Measurements from ENCODE around the gene ZNF804A. TPM values are rescaled to one million over a fixed set of nuclear protein-coding genes. Genes with fewer than 3 reads are reported as not detected.

The ZNF804A gene
- total and polyA plus RNA-seq, 5 donors from 2014 or later = not detected

- peaks cover 0 to 6% (median 3%) of the 10 kb centered on the region in 7 donors for H3K9me3 Mint-ChIP-seq
- ATAC-seq (ENCODE audit: low read depth in 2 of 2) (no peak), DNase-seq (no peak)
- Histone ChIP-seq H3K4me3 (ENCODE audit: low read depth, low read length) (no peak overlapping the region), H3K9me3 (ENCODE audit: control insufficient read depth in 2 of 2, low read length in 2 of 2) (no peaks in the 10 kb centered on the region), H3K4me1 (ENCODE audit: control insufficient read depth, insufficient read depth, low read length, poor library complexity, severe bottlenecking) (no peaks in the 10 kb centered on the region), H3K36me3 (ENCODE audit: control insufficient read depth, insufficient read depth, low read length) (no peaks in the 10 kb centered on the region), H3K27ac (ENCODE audit: insufficient read depth, low read length, poor library complexity, severe bottlenecking) (no peak overlapping the region), H3K27me3 (ENCODE audit: control insufficient read depth, insufficient read depth, low read length) (no peaks in the 10 kb centered on the region)
- H3K4me1 Mint-ChIP-seq = no peaks in the 10 kb centered on the region
- no peak overlapping the region for H3K27ac Mint-ChIP-seq
- H3K27me3 Mint-ChIP-seq = no peaks in the 10 kb centered on the region
- H3K36me3 Mint-ChIP-seq = no peaks in the 10 kb centered on the region
- H3K4me3 Mint-ChIP-seq = no peak overlapping the region
These were observed 85.6 kb downstream of the ZNF804A start for GRCh38 chr2:184683911-184684310.

- Mint-ChIP-seq H3K9me3 (peaks cover 0 to 6% (median 2%) of the 10 kb centered on the region in 7 donors), H3K27me3 (no peaks in the 10 kb centered on the region)
- ATAC-seq (ENCODE audit: low read depth in 2 of 2) = no peak
These were observed 87.9 kb downstream of the ZNF804A start for GRCh38 chr2:184685999-184686841.

GRCh38 chr2:184689638-184690037, 91.3 kb downstream of the ZNF804A start:
- Mint-ChIP-seq H3K4me1 (no peaks in the 10 kb centered on the region), H3K27ac (no peak overlapping the region), H3K36me3 (no peaks in the 10 kb centered on the region), H3K9me3 (peaks cover 0 to 5% (median 2%) of the 10 kb centered on the region in 7 donors), H3K4me3 (no peak overlapping the region), H3K27me3 (no peaks in the 10 kb centered on the region)
- DNase-seq = no peak
- no peaks in the 10 kb centered on the region for H3K36me3 ChIP-seq (ENCODE audit: control insufficient read depth, insufficient read depth, low read length)
- no peak overlapping the region for H3K27ac ChIP-seq (ENCODE audit: insufficient read depth, low read length, poor library complexity, severe bottlenecking)
- ATAC-seq (ENCODE audit: low read depth in 2 of 2) = no peak
- H3K4me1 ChIP-seq (ENCODE audit: control insufficient read depth, insufficient read depth, low read length, poor library complexity, severe bottlenecking) = no peaks in the 10 kb centered on the region
- H3K27me3 ChIP-seq (ENCODE audit: control insufficient read depth, insufficient read depth, low read length) = no peaks in the 10 kb centered on the region
- H3K4me3 ChIP-seq (ENCODE audit: low read depth, low read length) = no peak overlapping the region
- peaks cover 0 to 2% of the 10 kb centered on the region in 2 experiments for H3K9me3 ChIP-seq (ENCODE audit: control insufficient read depth in 2 of 2, low read length in 2 of 2)

More at GRCh38 chr2:184685999-184686841, 87.9 kb downstream of the ZNF804A start:
- Histone ChIP-seq H3K4me1 (ENCODE audit: control insufficient read depth, insufficient read depth, low read length, poor library complexity, severe bottlenecking) (no peaks in the 10 kb centered on the region), H3K27ac (ENCODE audit: insufficient read depth, low read length, poor library complexity, severe bottlenecking) (no peak overlapping the region), H3K4me3 (ENCODE audit: low read depth, low read length) (no peak overlapping the region), H3K27me3 (ENCODE audit: control insufficient read depth, insufficient read depth, low read length) (no peaks in the 10 kb centered on the region), H3K36me3 (ENCODE audit: control insufficient read depth, insufficient read depth, low read length) (no peaks in the 10 kb centered on the region), H3K9me3 (ENCODE audit: control insufficient read depth in 2 of 2, low read length in 2 of 2) (peaks cover 0 to 2% of the 10 kb centered on the region in 2 experiments)
- H3K4me1 Mint-ChIP-seq = no peaks in the 10 kb centered on the region
- no peak for DNase-seq
- no peak overlapping the region for H3K4me3 Mint-ChIP-seq
- no peak overlapping the region for H3K27ac Mint-ChIP-seq
- no peaks in the 10 kb centered on the region for H3K36me3 Mint-ChIP-seq

DNA sequence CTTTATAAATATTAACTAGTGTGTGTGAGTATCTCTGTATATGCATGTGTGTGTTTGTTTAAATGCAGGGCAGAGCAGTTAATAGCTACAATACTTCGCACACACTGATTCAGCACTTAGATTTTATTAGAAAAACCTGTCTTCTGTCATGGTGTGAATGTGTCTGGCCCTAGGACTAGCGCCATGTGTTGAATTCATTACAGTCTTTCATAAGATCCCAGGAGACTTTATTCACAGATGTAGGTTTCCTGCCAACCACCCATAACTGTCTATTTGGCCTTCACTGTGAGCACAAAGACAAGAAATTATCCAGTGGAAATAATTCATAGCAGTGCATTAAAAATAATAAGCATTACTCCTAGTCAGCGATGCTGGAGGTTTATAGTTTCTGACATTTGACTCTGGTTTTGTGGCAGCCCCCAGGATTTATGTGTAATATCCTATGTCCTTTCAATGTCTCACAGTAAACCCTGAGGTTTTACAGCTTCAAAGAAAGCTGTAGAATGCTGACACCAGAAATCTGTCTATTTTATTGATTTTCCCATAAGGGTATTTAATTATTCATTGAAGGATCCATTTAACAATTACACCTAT, 93.9 kb downstream of the ZNF804A start:
- no peaks in the 10 kb centered on the region for H3K36me3 ChIP-seq (ENCODE audit: control insufficient read depth, insufficient read depth, low read length)
- H3K9me3 Mint-ChIP-seq = peaks cover 0 to 3% (median 0%) of the 10 kb centered on the region in 7 donors
- no peaks in the 10 kb centered on the region for H3K27me3 ChIP-seq (ENCODE audit: control insufficient read depth, insufficient read depth, low read length)
- no peak for DNase-seq
- no peak for ATAC-seq (ENCODE audit: low read depth in 2 of 2)
- peaks cover 0 to 2% of the 10 kb centered on the region in 2 experiments for H3K9me3 ChIP-seq (ENCODE audit: control insufficient read depth in 2 of 2, low read length in 2 of 2)
- H3K4me3 ChIP-seq (ENCODE audit: low read depth, low read length) = no peak overlapping the region
- H3K4me3 Mint-ChIP-seq = no peak overlapping the region
- H3K4me1 ChIP-seq (ENCODE audit: control insufficient read depth, insufficient read depth, low read length, poor library complexity, severe bottlenecking) = no peaks in the 10 kb centered on the region
- no peaks in the 10 kb centered on the region for H3K4me1 Mint-ChIP-seq
- no peak overlapping the region for H3K27ac Mint-ChIP-seq
- no peaks in the 10 kb centered on the region for H3K36me3 Mint-ChIP-seq
- no peaks in the 10 kb centered on the region for H3K27me3 Mint-ChIP-seq
- no peak overlapping the region for H3K27ac ChIP-seq (ENCODE audit: insufficient read depth, low read length, poor library complexity, severe bottlenecking)

DNA sequence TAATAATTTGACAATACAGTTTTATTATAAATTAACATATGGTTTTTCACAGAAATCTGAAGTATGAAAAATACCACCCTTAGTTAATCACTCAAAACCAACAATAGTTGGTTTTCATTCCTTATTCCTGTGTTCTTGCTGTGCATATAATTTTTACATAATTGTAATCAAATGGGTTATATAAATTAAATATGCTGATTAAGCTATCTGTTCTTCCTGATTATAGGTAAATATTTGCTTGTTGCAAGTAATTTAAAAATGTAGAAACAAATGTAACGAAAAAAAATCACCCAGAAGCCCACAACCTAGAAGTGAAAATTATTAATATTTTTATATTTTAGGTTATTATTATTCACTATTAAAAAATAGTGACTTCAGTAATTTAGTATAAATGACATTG, 98.3 kb downstream of the ZNF804A start:
- Histone ChIP-seq H3K4me1 (ENCODE audit: control insufficient read depth, insufficient read depth, low read length, poor library complexity, severe bottlenecking) (no peaks in the 10 kb centered on the region), H3K27me3 (ENCODE audit: control insufficient read depth, insufficient read depth, low read length) (no peaks in the 10 kb centered on the region), H3K9me3 (ENCODE audit: control insufficient read depth in 2 of 2, low read length in 2 of 2) (no peaks in the 10 kb centered on the region), H3K36me3 (ENCODE audit: control insufficient read depth, insufficient read depth, low read length) (no peaks in the 10 kb centered on the region), H3K27ac (ENCODE audit: insufficient read depth, low read length, poor library complexity, severe bottlenecking) (no peak overlapping the region), H3K4me3 (ENCODE audit: low read depth, low read length) (no peak overlapping the region)
- Mint-ChIP-seq H3K4me3 (no peak overlapping the region), H3K36me3 (no peaks in the 10 kb centered on the region), H3K27me3 (no peaks in the 10 kb centered on the region), H3K9me3 (peaks cover 0 to 3% (median 0%) of the 10 kb centered on the region in 7 donors), H3K4me1 (no peaks in the 10 kb centered on the region), H3K27ac (no peak overlapping the region)
- DNase-seq (no peak), ATAC-seq (ENCODE audit: low read depth in 2 of 2) (no peak)

- Histone ChIP-seq H3K27me3 (ENCODE audit: control insufficient read depth, insufficient read depth, low read length) (no peaks in the 10 kb centered on the region), H3K27ac (ENCODE audit: insufficient read depth, low read length, poor library complexity, severe bottlenecking) (no peak overlapping the region), H3K36me3 (ENCODE audit: control insufficient read depth, insufficient read depth, low read length) (no peaks in the 10 kb centered on the region), H3K9me3 (ENCODE audit: control insufficient read depth in 2 of 2, low read length in 2 of 2) (no peaks in the 10 kb centered on the region), H3K4me3 (ENCODE audit: low read depth, low read length) (no peak overlapping the region), H3K4me1 (ENCODE audit: control insufficient read depth, insufficient read depth, low read length, poor library complexity, severe bottlenecking) (no peaks in the 10 kb centered on the region)
- H3K27me3 Mint-ChIP-seq = no peaks in the 10 kb centered on the region
- H3K9me3 Mint-ChIP-seq = peaks cover 0 to 3% (median 0%) of the 10 kb centered on the region in 7 donors
- no peaks in the 10 kb centered on the region for H3K4me1 Mint-ChIP-seq
- H3K27ac Mint-ChIP-seq = no peak overlapping the region
- ATAC-seq (ENCODE audit: low read depth in 2 of 2) (no peak), DNase-seq (no peak)
- no peaks in the 10 kb centered on the region for H3K36me3 Mint-ChIP-seq
- H3K4me3 Mint-ChIP-seq = no peak overlapping the region
These were observed 100.1 kb downstream of the ZNF804A start for GRCh38 chr2:184698476-184698875.

DNA sequence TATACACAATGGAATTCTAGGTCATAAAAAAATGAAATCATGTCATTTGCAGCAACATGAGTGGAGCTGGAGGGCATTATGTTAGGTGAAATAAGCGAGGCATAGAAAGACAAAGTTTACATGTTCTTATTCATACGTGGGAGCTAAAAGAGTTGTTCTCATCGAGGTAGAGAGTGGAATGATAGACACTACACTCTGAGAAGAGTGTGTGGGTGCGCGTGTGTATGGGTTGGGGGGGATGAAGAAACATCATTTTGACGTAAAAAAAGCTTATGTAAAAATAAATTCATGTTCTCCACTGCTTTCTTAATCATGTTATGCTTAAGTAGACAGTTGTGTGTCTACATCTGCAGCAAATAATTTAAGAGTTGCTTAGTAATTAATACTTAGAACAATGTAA, 123.6 kb downstream of the ZNF804A start:
- no peaks in the 10 kb centered on the region for H3K36me3 Mint-ChIP-seq
- Histone ChIP-seq H3K36me3 (ENCODE audit: control insufficient read depth, insufficient read depth, low read length) (no peaks in the 10 kb centered on the region), H3K4me1 (ENCODE audit: control insufficient read depth, insufficient read depth, low read length, poor library complexity, severe bottlenecking) (no peaks in the 10 kb centered on the region), H3K9me3 (ENCODE audit: control insufficient read depth in 2 of 2, low read length in 2 of 2) (peaks cover 0 to 14% of the 10 kb centered on the region in 2 experiments), H3K27me3 (ENCODE audit: control insufficient read depth, insufficient read depth, low read length) (no peaks in the 10 kb centered on the region), H3K27ac (ENCODE audit: insufficient read depth, low read length, poor library complexity, severe bottlenecking) (no peak overlapping the region), H3K4me3 (ENCODE audit: low read depth, low read length) (no peak overlapping the region)
- H3K27me3 Mint-ChIP-seq = no peaks in the 10 kb centered on the region
- peaks cover 4 to 17% (median 6%) of the 10 kb centered on the region in 7 donors for H3K9me3 Mint-ChIP-seq
- ATAC-seq (ENCODE audit: low read depth in 2 of 2) (no peak), DNase-seq (no peak)
- H3K4me1 Mint-ChIP-seq = no peaks in the 10 kb centered on the region
- no peak overlapping the region for H3K27ac Mint-ChIP-seq
- H3K4me3 Mint-ChIP-seq = no peak overlapping the region
